ENCODE measurements around the gene FJX1.
"Not testable (repeated sequence)": the region's sequence is repeated elsewhere in the genome, so short reads cannot be mapped to it uniquely, and the experiment has no call there.

Gene FJX1

DNA sequence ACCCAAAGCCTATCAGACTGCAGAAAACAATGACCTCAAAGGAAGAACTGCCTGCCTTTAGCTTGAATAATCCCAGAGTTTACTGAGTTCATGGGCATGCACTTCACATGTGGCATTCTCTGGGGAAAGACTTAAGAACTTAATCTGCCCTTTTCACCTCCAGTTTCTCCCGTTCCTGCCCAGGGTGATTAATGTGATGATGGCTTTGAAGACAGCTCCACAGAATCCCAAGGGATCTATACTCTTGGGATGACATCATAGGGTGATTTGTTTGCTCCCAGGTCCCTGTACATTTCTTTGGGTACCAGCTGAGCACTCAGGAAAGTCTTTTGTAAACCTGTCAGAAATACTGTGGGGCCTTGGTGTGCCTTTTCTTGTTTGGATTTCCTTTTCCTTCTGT, 14.0 kb downstream of the FJX1 start:
- peak; percentile 43 for DNase-seq (ENCODE audit: low read depth)

DNA sequence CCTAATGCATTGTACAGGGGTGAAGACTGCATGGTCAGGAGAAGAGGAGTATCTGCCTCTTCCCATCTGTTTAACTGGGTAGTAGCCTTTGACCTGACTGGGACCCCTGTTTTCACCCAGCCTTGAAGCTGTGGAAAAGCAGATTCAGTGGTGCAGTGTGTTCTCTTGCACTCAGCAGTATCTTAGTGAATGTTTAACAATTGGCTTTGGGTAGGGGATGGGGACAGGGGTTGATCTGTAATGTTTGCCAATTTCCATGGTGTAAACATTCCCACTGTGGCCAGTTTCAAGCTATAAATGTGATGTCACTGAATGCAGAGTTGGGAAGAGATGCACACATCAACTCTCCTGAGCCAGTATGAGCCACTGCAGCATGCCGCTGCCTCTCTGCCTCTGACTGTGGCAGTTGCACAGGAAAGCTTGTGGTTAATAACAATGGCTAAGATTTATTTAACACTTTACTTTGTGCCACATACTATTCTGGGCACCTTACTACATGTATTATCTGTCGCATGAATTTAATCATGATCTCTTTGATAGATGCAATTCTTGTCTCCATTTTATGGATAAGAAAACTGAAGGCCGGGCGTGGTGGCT, 15.7 kb downstream of the FJX1 start:
- no peak for DNase-seq (ENCODE audit: low read depth)

DNA sequence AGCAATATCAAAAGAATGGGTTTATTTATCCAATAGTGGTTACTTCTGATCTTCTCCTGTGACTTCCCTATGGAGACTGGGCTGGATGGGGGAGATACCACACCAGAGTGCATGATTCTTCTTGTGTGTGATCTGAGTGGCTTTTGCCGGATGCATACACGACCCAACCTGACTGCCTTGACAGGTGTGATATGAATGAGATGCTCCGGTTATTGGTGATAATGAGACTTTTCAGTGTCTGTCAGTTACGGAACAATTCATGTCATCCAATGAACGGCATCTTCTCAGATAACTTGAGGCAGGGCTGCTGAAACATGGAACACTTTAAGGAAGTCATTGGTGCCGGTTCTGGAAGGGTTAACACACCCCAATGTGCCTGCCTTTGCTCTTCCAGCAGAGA, 17.7 kb downstream of the FJX1 start:
- DNase-seq (ENCODE audit: low read depth): no peak

DNA sequence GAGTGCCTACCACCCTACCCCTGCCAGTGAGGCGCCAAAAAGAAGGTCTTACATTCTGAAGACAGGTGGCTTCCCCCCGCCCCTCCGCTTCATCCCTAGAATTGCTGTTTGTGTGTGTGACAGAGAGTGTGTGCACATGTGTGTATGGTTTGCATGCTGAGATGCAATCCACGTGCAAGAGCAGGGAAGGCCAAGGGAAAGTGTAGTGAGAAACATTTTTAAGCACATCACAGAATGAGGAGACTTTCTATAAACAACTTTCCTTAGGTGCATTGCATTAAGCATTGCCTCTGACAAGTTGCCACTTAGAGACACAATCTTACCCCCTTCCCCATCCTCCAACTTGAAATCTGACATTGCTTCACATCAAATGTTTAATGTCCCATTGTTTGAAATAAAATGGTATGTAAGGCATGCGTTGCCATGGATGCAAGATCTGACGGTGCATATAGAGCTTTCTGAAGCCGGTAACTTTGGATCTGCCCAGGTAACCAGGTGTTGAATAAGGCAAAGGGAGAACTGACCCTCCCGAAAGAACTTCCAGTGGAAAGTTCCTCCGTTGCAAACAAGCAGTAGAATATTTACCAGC, 21.4 kb downstream of the FJX1 start:
- no peak for DNase-seq (ENCODE audit: low read depth)

DNA sequence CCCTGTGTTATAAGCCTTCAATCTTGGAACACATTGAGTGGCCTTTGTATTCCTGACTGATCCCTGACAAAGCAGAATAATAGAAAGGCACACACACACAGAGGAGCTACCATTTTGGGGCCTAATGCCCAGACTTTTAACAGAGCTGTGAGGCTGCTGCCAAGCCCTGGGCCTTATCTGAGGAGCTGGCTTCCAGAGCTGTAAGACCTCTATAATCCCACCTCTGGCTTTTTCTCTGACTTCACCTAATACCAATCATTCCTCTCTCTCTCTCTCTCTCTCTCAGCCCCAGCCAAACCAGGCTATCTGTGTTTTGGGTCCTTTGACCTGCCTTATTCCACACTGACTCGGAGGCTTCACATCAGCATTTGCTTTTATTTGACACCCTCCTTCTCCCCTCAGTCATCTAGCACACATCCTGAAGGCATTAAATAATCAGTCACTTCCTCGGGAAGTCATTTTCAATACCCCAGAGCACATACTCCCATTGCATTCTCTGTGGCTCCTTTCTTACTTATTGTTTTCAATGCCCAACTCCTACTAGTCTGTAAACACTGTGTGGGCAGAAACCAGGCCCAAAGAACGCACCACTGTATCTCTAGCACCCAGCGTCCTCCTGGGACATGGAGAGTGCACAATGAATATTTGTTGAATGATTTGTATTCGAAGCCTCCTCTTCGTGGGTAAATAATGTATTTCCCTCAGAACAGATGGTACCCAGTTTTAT, 23.1 kb downstream of the FJX1 start:
- DNase-seq (ENCODE audit: low read depth): no peak

DNA sequence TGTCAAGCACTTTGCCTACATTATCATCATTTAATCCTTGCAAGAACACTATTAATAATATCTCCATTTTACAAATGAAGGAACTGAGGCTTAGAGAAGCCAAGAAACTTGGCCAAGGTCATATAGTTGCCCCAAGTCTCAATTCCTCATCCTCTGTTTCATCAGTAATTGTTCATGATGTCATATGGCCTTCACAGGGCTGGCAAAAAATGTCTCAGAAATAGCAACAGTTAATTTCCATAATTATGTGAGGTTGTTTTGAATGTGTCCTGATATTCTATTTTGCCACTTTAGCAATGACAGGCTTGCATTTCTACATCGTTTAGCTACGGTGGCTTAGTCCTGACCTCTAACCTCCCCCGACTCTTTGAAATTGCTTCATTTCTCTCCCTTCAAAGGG, 23.7 kb downstream of the FJX1 start:
- no peak for DNase-seq (ENCODE audit: low read depth)

DNA sequence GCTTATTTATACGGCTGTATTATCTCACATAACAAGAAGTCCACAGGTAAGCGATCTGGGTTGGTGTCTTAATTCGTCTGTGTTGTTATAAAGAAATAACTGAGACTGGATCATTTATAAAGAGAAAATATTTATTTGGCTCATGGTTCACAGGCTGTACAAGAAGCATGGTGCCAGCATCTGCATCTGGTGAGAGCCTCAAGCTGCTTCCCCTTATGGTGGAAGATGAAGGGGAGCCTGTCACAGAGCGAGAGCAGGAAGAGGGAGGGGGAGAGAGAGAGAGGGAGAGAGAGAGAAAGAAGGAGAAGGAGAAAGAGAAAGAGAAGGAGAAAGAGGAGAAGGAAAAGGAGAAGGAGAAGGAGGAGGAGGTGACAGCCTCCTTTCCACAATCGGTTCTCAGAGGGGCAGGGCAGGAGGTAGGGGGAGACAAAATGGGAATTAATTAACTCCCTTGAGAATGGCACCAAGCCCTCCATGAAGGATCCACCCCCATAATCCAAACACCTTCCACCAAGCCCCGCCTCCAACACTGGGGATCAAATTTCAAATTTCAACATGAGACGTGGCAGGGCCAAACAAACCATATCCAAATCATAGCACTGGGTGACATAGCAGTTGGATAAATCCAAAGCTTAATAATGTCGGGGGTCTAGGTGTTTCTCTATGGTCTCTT, 29.3 kb downstream of the FJX1 start:
- no peak for DNase-seq (ENCODE audit: low read depth)

DNA sequence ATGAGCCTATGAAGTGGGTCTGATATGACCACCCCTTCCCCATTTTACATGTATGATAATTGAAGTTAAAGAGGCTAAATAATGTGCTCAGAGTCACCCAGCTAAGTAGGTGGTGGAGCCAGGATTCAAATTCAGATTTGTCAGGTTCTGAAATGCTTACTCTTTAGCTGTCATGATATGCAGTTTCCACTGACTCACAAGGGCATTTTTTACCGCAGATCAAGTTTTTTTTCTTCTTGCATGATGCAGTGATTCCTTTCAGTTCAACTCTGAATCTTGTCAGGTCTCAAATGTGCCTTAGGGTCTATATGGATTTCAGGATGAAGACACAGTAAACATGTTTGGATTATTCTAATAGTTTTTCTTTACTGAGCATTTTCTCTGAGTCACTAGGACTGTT, 31.7 kb downstream of the FJX1 start:
- no peak for DNase-seq (ENCODE audit: low read depth)

DNA sequence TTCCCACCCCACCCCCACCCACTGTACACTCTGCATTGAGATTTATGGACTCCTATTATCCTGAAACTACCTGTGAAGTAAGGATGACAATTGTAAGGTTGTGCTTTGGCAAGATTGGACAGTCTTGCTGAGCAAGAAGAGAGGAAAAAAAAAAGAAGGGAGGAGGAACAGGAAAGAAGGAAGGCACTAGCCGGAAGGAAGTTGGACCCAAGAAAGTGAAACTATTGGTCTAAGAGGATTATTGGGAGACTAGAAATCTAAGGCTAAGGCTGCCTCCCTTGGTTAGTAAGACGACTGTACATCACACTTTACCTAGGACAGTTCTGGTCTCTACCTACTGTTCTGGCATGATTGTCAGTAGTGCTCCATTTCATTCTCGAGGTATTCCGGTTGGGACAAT, 32.2 kb downstream of the FJX1 start:
- no peak for DNase-seq (ENCODE audit: low read depth)

DNA sequence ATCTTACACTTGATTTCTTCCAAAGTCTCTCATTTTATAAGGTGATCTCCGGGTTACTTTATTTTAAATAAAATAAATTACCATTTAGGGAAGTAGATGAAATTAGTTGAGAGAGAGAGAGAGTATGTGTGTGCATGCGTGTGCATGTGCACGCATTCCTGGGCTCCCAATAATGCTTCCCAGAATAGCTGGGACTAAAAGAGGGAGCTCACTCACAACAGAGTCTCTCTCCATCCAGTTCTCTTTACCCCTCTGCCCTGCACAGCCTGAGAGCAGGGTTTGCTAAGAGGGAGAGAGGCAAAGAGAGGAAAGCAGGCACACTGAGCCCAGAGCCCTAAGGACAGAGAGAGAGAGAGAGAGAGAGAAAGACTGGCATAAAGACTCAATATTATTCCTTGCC, 33.0 kb downstream of the FJX1 start:
- DNase-seq (ENCODE audit: low read depth): no peak

DNA sequence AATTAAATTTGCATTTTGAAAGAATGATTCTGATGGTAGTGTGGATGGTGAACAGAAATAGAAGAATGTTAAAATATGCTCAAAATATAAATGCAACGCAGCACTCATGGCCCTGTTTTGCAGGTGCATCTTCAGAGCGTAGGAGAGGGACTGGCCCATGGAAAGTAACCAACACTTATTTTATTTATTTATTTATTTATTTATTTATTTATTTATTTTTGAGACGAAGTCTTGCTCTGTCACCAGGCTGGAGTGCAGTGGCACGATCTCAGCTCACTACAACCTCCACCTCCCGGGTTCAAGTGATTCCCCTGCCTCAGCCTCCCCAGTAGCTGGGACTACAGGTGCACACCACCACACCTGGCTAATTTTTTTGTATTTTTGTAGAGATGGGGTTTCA, 34.5 kb downstream of the FJX1 start:
- not testable (repeated sequence) for DNase-seq (ENCODE audit: low read depth)

DNA sequence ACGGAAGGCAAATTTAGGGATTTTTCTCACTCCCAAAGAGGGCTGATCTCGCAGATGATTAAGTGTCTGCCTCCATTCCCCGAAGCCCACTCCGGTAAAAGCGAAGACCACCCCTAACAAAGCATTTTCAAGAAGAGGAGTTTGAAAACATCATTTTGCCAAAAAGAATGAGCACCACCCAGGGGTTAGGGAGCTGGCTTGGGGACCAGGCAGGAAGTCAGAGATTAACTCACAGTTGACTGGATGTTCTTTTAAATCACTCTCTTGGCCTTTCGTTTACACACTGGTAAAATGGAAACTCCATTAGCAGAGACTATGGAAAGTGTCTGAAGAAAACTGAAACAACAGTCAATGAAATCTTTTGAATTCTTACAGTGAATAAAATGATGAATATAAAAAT, 36.5 kb downstream of the FJX1 start:
- DNase-seq (ENCODE audit: low read depth): no peak

DNA sequence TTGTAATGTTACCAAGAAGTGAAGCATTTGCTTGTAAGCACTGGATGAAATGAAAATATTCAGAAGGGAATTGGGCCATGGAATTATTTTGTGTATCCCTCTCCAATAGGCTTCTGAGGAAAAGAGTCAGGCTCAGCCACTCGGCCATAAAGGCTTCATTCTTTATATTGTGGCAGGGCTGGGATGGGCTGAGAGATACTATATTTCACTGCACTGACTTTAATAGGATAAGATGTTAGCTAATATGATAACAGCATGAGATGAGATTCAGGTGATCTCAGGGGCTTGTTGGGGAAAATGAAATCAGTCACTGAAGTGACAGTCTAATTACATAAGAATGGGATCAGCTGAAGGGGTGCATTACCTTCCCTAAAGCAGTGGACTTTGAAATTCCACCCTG, 37.0 kb downstream of the FJX1 start:
- DNase-seq (ENCODE audit: low read depth): no peak

DNA sequence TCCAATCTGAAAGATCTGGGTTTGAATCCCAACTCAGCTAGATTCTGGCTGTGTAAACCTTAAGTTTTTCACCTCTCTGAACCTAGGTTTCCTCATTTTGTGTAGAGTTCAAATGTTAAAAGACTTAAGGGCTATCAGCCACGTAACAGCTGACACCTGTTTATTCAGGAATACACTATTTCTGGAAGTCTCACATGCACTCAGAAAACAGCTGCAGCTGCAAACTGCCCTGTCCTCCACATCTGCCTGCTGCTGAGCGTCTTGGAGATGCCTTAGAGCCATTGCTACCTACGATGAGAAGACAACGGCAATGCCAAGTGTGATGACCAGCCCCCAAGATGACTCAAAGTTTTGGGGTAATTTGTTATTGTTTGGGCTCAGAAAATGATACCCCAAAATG, 37.6 kb downstream of the FJX1 start:
- no peak for DNase-seq (ENCODE audit: low read depth)

DNA sequence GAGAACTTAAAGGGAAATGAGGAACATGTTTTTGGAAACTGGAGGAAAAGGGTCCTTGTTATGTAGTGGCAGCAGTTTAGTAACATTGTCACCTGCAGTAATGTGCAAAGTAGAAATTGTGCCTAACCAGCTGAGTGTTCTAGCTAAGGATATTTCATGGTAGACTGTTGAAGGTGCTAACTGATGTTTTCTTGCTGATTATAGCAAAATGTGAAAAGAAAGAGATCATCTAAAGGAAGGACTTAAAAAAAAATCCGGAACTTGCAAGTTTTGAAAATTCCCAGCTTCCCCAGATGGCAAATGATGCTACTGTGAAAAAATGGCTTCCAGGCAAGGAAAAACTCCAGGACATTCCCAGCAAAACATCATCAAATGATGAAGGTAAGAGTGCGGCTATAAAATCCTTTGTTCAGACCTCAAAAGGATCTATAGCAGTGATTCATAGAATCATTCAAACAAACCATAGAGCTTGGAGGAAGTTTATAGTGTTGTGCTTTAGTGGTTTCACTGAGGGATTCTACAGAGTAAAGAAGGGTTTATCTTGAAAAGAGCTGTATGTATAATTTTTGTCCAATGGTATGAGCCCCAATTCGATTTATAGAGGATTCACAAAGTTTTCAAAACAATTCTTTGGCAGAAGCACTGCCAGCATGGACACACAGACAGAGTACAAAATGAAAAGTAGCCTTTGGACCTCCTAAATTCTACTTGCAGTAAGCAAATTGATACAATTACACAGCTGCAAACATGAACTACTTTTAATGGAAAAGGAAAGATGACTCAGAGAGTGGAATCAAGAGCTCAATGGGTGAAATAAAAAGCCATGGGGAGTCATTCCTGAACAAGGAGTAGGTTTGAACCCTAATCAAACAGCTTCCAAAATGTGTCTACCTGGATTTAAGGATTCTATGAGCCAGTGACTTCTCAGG, 40.0 kb downstream of the FJX1 start:
- DNase-seq (ENCODE audit: low read depth): no peak

DNA sequence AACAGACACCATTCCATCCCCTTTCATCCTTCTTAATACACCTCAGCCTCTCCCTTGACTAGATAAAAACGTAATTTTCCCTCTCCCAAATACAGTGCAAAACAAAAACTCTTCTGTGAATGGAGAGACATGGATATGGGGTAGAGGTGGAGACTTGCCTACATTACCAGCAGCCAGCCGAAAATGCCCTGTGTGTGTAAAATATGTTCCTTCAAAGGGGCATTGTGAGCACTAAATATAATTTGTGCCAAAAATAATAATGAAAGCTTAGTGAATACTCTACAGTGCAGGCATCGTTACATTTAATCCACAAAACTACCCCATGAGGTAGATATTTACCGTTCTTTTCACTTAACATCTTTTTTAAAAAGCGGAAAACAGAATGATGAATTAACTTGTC, 43.3 kb downstream of the FJX1 start:
- no peak for DNase-seq (ENCODE audit: low read depth)

DNA sequence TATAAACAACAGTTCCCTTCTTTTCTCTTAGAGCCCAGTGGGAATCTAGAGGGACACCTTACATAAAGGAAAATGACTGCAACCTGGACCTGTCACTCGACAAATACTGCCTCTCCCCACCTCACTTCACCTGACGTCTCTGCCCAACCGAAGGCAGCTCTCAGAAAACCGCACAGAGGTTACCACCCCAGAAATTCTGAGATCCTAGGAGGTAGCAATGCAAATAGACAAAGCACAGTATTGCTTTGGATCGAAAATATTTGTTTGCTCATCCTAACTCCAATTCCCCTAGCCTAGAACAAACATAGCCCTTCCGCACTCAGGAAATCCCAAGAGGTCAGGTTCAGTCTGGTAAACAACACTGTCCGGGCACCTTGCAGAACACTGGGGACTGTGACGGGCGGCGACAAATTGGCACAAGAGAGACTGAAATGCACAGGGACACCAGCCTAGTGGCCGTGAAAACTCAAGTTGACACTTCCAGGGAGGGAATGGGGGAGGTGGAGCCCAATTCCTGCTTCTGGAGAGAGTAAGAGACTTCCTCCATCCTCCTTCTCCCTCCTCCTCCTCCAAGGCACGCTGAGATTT, 43.9 kb downstream of the FJX1 start:
- no peak for DNase-seq (ENCODE audit: low read depth)

DNA sequence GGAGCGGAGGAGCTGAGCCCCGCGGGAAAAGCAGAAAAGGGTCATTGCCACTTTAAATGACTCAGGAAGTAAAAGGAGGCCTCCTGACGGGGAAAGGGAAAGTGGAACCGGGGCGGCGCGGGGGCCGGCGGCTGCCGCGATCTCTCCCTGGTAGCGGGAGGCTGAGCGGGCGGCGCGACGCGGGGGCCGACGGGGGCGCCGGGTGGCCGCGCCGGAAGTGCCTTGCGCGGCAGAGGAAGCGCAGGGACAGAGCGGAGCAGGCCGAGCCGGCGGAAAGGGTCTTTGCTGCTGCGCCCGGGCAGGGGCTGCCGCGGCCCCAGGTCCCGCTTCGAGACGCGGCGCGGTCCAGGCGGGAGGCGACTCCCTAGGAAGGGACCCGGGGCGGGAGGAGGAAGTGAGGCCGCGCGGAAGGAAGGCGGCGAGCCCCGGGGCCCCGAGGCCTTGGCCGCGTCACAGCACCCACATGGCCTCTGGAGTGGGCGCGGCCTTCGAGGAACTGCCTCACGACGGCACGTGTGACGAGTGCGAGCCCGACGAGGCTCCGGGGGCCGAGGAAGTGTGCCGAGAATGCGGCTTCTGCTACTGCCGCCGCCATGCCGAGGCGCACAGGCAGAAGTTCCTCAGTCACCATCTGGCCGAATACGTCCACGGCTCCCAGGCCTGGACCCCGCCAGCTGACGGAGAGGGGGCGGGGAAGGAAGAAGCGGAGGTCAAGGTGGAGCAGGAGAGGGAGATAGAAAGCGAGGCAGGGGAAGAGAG, 44.6 kb downstream of the FJX1 start, which contains the start of gene TRIM44:
TRIM44 (plus strand) TSS at position 127 of the 759 bp plus-strand sequence; CDS start at position 464, 337 bp downstream.
- peak; percentile 59 for DNase-seq (ENCODE audit: low read depth)

DNA sequence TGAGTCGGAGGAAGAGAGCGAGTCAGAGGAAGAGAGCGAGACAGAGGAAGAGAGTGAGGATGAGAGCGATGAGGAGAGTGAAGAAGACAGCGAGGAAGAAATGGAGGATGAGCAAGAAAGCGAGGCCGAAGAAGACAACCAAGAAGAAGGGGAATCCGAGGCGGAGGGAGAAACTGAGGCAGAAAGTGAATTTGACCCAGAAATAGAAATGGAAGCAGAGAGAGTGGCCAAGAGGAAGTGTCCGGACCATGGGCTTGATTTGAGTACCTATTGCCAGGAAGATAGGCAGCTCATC, 45.1 kb downstream of the FJX1 start:
- no peak for DNase-seq (ENCODE audit: low read depth)

DNA sequence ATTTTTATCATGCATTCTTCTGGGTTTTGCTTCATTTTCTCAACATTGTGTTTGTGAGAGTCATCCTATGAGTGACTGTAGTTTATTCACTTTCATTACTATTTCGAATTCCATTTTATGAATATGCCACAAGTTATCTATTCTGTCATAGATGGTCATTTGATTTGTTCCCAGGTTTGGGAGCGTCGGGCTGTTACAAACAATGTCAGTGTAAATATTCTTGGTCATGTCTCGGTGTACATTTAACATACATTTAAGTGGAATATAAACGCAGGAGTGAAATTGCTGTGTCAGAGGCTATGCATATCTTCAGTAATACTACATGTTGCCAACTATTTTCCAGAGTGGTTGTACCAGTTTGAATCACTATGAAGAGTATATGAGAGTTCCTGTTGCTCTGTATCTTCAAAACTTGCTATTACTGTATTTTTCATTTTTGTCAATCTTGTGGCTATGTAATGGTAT, 46.7 kb downstream of the FJX1 start:
- DNase-seq (ENCODE audit: low read depth): no peak

DNA sequence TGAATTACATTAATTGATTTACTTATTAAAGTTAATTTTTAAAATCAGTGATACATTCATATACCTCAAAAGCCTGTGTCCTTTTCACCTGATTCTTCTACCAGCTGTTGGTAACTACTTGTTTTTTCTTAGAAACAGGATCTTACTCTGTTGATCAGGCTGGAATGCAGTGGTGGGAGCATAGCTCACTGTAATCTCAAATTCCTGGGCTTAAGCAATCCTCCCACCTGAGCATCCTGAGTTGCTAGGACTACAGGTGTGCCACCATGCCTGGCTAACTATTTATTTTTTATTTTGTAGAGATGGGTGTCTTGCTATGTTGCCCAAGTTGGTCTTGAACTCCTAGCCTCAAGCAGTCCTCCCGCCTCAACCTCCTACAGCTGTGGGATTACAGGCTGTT, 49.0 kb downstream of the FJX1 start:
- DNase-seq (ENCODE audit: low read depth): no peak
